ENCODE results near the gene FLNC.

FLNC gene

GRCh38 chr7:128847721-128848211 is 17.6 kb downstream of the FLNC start:
- H3K36me3 ChIP-seq: no peaks in the 10 kb centered on the region
- H3K27ac ChIP-seq: no peak overlapping the region
- H3K27me3 ChIP-seq (ENCODE audit: insufficient read depth, low read depth, severe bottlenecking): no peaks in the 10 kb centered on the region
- no peak for TF ChIP-seq CTCF (IDR thresholded peaks at IDR 0.05; ENCODE audit: low read depth, low read length)
- H3K9me3 ChIP-seq (ENCODE audit: severe bottlenecking): no peaks in the 10 kb centered on the region
- H3K4me3 ChIP-seq (ENCODE audit: low read depth, low read length): no peak overlapping the region
- DNase-seq: no peak

- no peaks in the 10 kb centered on the region for H3K36me3 ChIP-seq
- no peak for DNase-seq
- H3K9me3 ChIP-seq (ENCODE audit: severe bottlenecking): no peaks in the 10 kb centered on the region
- TF ChIP-seq CTCF (IDR thresholded peaks at IDR 0.05; ENCODE audit: low read depth, low read length): no peak
- no peak overlapping the region for H3K27ac ChIP-seq
- H3K27me3 ChIP-seq (ENCODE audit: insufficient read depth, low read depth, severe bottlenecking): no peaks in the 10 kb centered on the region
- H3K4me3 ChIP-seq (ENCODE audit: low read depth, low read length): no peak overlapping the region
Measured at GRCh38 chr7:128848289-128849155, 18.3 kb downstream of the FLNC start.

- Histone ChIP-seq H3K4me3 (ENCODE audit: low read depth, low read length) (no peak overlapping the region), H3K9me3 (ENCODE audit: severe bottlenecking) (no peaks in the 10 kb centered on the region), H3K36me3 (no peaks in the 10 kb centered on the region), H3K27ac (no peak overlapping the region), H3K27me3 (ENCODE audit: insufficient read depth, low read depth, severe bottlenecking) (no peaks in the 10 kb centered on the region)
- no peak for TF ChIP-seq CTCF (IDR thresholded peaks at IDR 0.05; ENCODE audit: low read depth, low read length)
- DNase-seq: no peak
Measured at GRCh38 chr7:128849156-128849515, 18.9 kb downstream of the FLNC start.

- Histone ChIP-seq H3K27me3 (ENCODE audit: insufficient read depth, low read depth, severe bottlenecking) (no peaks in the 10 kb centered on the region), H3K27ac (no peak overlapping the region), H3K36me3 (no peaks in the 10 kb centered on the region), H3K9me3 (ENCODE audit: severe bottlenecking) (no peaks in the 10 kb centered on the region), H3K4me3 (ENCODE audit: low read depth, low read length) (no peak overlapping the region)
- no peak for DNase-seq
- no peak for TF ChIP-seq CTCF (IDR thresholded peaks at IDR 0.05; ENCODE audit: low read depth, low read length)
Measured at GRCh38 chr7:128849804-128850490, 19.7 kb downstream of the FLNC start.

GRCh38 chr7:128852537-128853254 is 22.5 kb downstream of the FLNC start:
- H3K36me3 ChIP-seq: no peaks in the 10 kb centered on the region
- no peak overlapping the region for H3K4me3 ChIP-seq (ENCODE audit: low read depth, low read length)
- no peaks in the 10 kb centered on the region for H3K9me3 ChIP-seq (ENCODE audit: severe bottlenecking)
- TF ChIP-seq CTCF (IDR thresholded peaks at IDR 0.05; ENCODE audit: low read depth, low read length): no peak
- no peak for DNase-seq
- no peaks in the 10 kb centered on the region for H3K27me3 ChIP-seq (ENCODE audit: insufficient read depth, low read depth, severe bottlenecking)
- H3K27ac ChIP-seq: no peak overlapping the region
